IPS-NIHi7 (cell line): ENCODE measurements around the gene CUBN.

ENCODE experiments used
- DNase-seq: peaks from one replicate; pipeline ENCODE4 v3.0.0; 2012; ENCODE audit warnings: mixed read lengths; ENCODE audit errors: extremely low spot score

CUBN gene

DNA sequence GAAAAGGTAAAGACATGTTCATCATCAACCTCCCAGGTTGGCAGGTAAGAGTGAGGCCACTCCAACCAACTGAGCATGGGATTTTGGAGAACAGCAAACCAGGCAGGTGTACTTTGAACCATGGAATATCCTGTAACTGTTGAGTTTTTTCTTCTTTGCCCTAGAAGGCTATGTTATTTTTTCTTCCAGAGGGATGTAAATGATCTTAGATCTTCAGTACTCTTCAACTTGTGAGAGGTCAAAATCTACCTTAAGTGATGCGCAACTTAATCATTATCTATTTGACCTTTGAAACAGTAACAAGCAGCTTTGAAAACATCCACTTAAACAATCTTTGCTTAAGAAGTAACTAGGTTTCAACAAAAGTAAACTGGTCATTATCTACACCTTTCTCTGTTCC lies at the start of gene CUBN:
TSS of gene CUBN (minus strand) at position 71 of the 400 bp plus-strand sequence. CDS start at position 25, 46 bp downstream.
- no peak for DNase-seq

DNA sequence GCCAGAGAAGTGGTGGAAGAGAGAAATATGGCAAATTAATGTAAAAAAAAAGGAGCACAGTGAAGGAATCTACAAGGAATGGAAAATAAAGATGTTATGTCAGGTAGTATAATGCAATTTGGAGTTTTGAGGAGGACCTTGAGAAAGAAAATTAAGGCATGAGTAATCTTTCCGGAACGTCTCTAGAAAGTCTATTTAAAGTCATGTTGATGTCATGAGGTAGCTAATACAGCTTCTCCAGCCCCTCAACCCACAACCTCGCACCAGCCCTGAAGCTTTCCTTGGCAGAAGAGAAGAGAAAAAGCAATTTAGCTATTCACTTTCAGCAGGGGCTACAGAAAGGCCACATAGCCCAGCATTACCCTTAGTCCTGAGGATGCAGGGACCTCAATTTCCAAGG lies 49.4 kb upstream of the CUBN start:
- no peak for DNase-seq

DNA sequence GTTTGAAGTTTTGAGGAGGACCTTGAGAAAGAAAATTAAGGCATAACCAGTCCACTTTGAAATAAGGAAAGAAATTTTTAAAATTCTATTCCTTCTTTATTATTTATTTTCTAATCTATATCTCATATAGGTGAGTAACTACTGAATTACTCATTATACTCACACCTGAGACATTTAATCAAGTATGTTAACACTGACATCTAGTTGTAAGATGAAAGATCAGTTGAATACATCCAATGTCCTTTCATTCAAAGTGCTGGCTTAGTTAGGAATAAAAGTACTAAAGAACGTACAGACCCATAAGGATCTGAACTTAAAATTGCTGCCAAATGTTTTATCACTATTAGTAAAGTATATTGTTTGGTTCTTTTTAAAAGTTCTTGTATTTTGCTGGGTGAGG lies 48.4 kb upstream of the CUBN start:
- DNase-seq: no peak

DNA sequence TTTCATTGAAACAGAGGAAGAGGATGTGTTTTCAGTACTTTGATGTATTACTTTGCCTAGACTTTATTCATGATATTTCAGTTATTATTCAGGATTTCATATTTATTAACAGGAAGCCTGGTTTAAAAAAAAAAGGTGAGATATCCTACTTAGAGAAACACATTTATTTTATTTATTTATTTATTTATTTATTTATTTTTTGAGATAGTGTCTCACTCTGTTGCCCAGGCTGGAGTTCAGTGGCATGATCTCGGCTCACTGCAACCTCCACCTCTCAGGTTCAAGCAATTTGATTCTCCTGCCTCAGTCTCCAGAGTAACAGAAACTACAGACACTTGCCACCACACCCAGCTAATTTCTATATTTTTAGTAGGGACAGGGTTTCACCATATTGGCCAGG lies 47.4 kb upstream of the CUBN start:
- DNase-seq: no peak

DNA sequence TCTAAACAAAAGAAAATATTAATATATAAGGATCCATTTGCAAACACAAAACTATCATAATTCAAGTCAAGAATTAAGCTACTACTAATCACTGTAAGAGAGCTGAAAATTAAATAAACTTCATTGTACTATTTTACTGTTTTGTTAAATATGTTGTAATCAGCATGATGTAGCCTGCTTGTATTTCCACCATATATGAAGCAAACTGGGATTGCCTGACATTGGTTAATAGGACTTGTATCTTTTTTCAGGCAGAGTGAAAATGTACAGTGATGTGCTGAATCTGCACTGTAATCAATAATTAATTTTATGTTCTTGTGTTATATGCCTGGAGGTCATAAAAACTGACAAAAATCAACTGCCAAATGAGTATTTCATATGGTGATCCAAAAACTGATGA lies 46.5 kb upstream of the CUBN start:
- no peak for DNase-seq

DNA sequence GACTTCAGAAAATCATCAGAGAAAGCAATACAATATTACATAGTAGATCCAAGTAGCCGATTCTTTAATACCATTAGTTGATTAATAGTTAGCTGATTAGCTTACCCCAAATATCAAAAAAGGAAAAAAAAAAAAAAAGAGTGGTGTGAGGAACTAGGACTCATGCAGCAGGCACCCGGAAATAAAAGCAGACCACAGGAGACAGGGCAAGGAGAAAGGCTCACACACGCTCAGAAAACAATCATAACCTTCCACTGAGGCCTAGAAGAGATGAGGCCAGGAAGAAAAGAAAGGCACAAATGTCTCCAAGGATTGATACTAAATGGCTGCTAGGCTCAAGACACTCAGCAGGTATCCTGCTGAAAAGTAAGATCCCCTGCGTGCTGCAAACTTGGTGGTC lies 45.9 kb upstream of the CUBN start:
- DNase-seq: no peak

DNA sequence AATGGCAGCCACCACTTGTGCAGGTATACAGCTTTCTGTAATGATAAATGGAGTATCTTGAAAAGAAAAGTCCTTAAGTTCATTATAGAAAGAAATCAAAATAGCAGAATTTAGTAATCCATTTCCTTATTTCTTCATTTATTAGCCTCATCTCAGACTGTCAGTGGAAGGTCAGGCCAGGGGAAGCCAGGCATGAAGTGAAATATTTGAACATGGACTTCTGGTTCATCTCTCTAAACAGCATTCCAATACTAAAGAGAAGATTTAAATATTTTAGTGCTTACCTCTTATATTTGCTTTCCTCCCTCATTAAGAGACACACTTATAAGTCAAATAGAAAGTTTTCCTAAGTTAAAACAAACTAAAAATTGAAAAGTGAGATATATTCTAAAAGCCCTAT lies 45.0 kb upstream of the CUBN start:
- no peak for DNase-seq

GRCh38 chr10:17171141-17171641 lies 41.6 kb upstream of the CUBN start:
- DNase-seq: no peak

- DNase-seq: no peak
These were observed 40.2 kb upstream of the CUBN start for GRCh38 chr10:17169803-17170202.

GRCh38 chr10:17166699-17167098 lies 37.1 kb upstream of the CUBN start:
- DNase-seq: peak; percentile 9

GRCh38 chr10:17162828-17163227 lies 33.2 kb upstream of the CUBN start:
- DNase-seq: no peak

GRCh38 chr10:17161775-17162174 lies 32.2 kb upstream of the CUBN start:
- DNase-seq: no peak

GRCh38 chr10:17157024-17157423 lies 27.4 kb upstream of the CUBN start:
- no peak for DNase-seq

DNA sequence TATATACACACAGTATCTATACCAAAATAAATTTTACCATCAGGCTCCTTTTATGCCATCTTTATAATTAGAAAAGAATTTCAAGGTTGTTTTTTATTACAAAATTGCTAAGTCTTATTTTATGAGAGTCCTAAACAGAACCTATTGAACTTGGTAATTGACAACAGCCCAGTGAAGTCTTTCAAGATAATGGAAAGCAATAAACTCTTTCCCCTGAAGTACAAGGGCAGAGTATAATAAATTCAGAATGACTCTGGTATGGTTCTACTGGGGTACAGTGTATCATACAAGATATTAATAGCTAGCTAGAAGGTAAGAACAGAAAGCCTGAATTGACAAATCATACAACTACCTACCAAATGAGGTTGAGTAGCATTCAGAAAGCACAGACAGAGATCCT lies 26.2 kb upstream of the CUBN start:
- no peak for DNase-seq

DNA sequence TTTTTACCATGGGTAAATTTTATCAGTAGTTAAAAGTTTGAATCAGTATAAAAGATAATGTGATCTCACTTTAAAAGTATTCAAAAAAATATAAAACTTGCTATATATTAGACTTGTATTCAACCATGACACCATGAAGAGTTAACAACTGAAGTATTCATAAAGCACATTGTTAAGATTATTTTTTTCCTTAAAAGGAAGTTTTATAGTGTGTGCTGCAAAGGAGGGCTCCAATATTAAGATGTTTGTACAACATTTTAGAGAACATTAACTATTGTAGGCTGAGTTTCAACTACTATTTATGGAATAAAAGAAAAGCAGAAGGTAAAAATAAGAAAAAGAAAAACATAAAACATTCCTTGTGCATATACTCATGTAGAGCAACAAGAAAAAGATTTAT lies 24.5 kb upstream of the CUBN start:
- DNase-seq: no peak

DNA sequence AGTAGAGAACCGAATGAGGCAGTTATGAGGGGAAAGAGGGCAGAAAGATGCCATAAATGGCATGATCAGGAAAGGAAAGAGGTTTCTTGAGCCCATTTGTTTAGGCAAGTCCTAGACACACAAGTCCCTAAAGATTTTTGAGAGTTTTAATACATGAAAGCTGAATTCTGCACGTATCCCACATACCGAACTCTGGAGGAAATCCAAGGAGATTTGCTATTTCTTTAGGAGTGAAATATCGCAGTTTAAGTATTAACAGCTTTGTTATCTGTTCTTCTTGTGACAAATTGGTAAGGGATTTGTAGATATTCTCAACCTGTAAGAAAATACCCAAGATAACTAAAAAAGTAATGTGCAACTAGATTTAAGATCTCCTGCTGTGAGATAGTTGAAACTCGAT lies 23.7 kb upstream of the CUBN start:
- DNase-seq: no peak

- no peak for DNase-seq
These were observed 22.1 kb upstream of the CUBN start for GRCh38 chr10:17151716-17152115.

DNA sequence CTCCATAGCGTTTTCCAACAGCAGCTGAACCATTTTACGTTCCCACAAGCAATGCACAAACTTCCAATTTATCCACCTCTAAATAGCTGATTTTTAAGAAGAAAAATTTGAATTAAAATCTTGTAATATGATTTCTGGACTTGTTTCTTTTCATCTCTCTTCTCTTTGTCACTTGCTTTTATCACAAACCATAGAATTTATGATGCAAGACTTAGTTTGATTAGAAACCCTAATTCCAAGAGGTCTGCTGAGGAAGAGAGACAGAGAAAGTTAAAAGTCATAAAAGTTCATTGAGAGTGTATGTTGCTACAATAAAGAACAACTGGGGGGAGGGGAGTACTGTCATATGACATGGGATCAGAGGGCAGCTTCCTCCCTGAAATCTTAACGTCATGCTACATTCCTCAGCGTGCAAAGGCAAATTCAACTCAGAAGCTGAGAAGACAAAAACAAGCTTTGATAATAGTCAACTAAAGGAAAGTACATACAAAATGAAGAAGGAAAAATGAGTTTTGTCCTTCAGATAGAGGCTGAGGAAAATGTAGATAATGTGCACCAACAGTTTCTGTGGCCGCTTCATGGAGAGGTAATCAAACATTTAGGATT lies 18.4 kb upstream of the CUBN start:
- no peak for DNase-seq

- no peak for DNase-seq
These were observed 17.3 kb upstream of the CUBN start for GRCh38 chr10:17146892-17147291.

DNA sequence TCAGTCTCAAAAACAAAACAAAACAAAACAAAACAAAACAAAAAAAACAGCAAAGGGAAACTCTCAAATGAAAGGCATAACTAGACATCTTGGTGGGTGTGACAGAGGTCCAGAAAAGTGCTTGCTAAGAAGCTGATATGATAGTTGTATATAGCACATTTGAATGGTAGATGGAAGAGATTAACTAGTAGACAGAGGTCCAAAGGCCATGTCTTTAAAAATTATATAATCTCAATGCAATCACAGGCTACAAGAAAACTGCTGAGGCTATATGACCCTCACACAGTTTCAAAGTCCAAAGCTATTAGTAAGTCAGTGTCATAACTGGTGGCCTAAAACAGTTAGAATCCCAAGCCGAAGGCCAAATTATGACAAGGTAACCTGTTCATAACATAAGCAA lies 15.6 kb upstream of the CUBN start:
- no peak for DNase-seq

- DNase-seq: no peak
These were observed 15.1 kb upstream of the CUBN start for GRCh38 chr10:17144757-17145156.

DNA sequence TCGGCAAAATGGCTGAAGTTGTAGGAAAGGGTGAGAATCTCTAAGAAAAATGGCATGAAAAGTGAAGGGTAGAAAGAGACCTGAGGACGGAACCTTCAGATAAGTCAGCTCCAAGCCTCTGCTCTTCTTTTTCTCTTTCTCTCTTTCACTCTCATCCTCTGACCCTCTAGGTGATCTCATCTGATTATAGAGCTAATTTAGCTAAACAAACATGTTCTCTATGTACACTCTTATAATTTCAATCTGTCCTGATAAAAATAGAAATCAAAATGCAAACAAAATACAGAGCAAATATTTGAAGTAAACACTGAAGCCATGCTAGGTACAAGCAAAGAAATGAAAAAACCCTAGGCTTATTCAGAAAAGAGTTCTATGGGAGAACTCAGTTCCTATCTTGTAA lies 14.4 kb upstream of the CUBN start:
- no peak for DNase-seq

DNA sequence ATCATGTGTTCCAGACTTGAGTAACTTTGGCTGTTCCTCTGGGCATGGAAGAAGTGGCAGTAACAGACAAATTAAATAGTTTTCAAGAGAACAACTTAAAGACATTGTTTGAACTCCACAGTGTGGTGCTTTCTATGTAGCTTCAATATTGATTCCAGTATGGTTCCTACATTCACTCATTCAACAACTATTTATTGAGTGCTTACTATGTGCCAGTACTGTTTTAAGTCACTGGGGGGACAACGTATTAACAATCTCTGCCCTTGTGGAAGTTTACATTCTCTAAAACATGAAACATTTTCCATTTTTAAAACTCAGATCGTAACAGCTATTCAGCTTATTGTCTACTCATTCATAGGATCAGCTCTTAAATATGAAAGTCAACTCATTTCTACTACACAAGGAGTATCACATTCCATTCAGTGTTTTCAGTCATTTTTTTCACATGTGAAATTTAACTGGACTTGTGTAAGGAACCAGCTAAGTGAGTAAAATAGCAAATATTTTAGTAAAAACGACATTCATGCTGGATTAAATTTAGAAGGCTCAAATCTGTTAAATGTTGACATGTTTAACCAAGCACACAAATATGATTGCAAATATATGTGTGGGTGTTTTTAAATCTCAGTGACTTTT lies 13.6 kb upstream of the CUBN start:
- DNase-seq: no peak
